ENCODE results near the gene TPM2. TPM values are rescaled to one million over a fixed set of nuclear protein-coding genes. Genes with fewer than 3 reads are reported as not detected.

Gene TPM2
- total and polyA plus RNA-seq, 9 of the 15 experiments (the other 6 are each of a cell fraction or from before 2014, with no cell fraction given): 0.28 to 16.1 (median 4.5) TPM

DNA sequence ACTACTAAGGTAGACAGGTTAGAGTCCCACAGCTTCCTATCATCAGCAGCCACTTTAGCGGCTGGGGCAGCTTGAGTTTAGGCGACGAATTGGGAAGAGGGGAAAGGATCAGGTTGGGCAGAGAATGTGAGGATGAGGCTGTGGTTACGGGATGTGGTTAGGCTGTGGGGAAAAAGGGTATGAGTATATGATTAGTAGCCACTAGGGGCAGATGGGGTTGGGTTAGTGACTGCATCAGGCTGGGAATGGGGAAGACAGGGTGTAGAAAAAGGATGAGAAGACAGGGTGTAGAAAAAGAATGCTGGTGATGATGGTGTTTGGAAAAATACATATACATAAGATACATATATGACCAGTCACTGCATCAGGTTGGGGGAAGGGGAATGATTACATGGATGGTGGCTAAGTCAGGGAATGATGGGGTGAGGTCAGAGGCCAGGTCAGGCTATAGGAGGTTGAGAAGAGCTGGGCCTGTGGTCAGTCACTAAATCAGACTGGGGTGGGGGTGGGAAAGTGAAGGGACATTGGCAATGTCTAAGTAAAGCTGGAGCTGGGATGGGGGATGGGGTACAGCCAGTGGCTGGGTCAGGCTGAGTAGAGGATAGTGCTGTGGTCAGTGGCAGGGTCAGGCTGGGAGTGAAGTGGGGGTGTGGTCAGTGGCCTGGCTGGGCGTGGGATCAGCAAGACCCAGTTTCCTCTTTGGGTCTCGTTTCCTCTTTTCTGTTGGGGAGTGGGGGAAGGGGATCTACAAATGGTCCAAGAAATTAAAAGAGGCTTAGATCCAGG lies 40.2 kb upstream of the TPM2 start (continued):
- TF ChIP-seq ZNF407 (IDR thresholded peaks at IDR 0.05; ENCODE audit: low read depth) (no peak), POLR2AphosphoS5 (IDR thresholded peaks at IDR 0.05; ENCODE audit: control insufficient read depth, insufficient read depth, low read depth, low read length) (peak; percentile 30; the same call in 1 of the 2 replicates), SRSF9 (IDR thresholded peaks at IDR 0.05; ENCODE audit: borderline replicate concordance, low read depth, low read length) (no peak), MCM2 (IDR thresholded peaks at IDR 0.05; ENCODE audit: low read depth) (no peak), ETV5 (CRISPR knock-in tag; IDR thresholded peaks at IDR 0.05; ENCODE audit: low read depth) (no peak), ESRRA (IDR thresholded peaks at IDR 0.05; ENCODE audit: borderline replicate concordance, low read depth) (peak; percentile 74; the same call in 1 of the 2 replicates), HMGN3 (IDR thresholded peaks at IDR 0.05; ENCODE audit: borderline replicate concordance, extremely low read depth, insufficient read length, low read depth, low read length) (no peak), RCOR1 (IDR thresholded peaks at IDR 0.05; ENCODE audit: borderline replicate concordance in 1 of 2, low read depth in 2 of 2, low read length in 2 of 2) (peak in 1 of 2 experiments; percentile 27; a peak in 2 of 4 replicates), DNMT1 (IDR thresholded peaks at IDR 0.05) (no peak), FOS (IDR thresholded peaks at IDR 0.05; ENCODE audit: extremely low read depth, insufficient read length) (no peak), PHTF2 (CRISPR knock-in tag; IDR thresholded peaks at IDR 0.05) (no peak), RBM34 (IDR thresholded peaks at IDR 0.05; ENCODE audit: borderline replicate concordance, insufficient read depth, low read length) (no peak), ZKSCAN8 (CRISPR knock-in tag; IDR thresholded peaks at IDR 0.05) (no peak), NFE2 (IDR thresholded peaks at IDR 0.05; ENCODE audit: low read depth) (no peak), ZNF830 (CRISPR knock-in tag; IDR thresholded peaks at IDR 0.05) (no peak)
- TF ChIP-seq, protein P1, sequence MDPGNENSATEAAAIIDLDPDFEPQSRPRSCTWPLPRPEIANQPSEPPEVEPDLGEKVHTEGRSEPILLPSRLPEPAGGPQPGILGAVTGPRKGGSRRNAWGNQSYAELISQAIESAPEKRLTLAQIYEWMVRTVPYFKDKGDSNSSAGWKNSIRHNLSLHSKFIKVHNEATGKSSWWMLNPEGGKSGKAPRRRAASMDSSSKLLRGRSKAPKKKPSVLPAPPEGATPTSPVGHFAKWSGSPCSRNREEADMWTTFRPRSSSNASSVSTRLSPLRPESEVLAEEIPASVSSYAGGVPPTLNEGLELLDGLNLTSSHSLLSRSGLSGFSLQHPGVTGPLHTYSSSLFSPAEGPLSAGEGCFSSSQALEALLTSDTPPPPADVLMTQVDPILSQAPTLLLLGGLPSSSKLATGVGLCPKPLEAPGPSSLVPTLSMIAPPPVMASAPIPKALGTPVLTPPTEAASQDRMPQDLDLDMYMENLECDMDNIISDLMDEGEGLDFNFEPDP (CRISPR knock-in tag; IDR thresholded peaks at IDR 0.05): no peak
- TF ChIP-seq, protein P2, sequence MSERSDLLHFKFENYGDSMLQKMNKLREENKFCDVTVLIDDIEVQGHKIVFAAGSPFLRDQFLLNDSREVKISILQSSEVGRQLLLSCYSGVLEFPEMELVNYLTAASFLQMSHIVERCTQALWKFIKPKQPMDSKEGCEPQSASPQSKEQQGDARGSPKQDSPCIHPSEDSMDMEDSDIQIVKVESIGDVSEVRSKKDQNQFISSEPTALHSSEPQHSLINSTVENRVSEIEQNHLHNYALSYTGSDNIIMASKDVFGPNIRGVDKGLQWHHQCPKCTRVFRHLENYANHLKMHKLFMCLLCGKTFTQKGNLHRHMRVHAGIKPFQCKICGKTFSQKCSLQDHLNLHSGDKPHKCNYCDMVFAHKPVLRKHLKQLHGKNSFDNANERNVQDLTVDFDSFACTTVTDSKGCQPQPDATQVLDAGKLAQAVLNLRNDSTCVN (CRISPR knock-in tag; IDR thresholded peaks at IDR 0.05): no peak
